Mesenchymal stem cell (in vitro differentiated cells and primary cell): ENCODE measurements around the gene CEP97.
A peak's percentile ranks its signal among the peaks of the same experiment; 100 is the strongest.

Experiments
- DNase-seq: peaks from one replicate; pipeline ENCODE4 v3.0.0-alpha.2; 2013
- H2AFZ ChIP-seq: one replicate; pipeline ENCODE4 v1.6.1; 2013; ENCODE audit warnings: low read depth, mild to moderate bottlenecking, control low read depth, inconsistent platforms, low read length, moderate library complexity
- H2AK5ac ChIP-seq: 2 replicates; pipeline ENCODE4 v1.6.1; 2013; ENCODE audit warnings: low read length, moderate library complexity, mild to moderate bottlenecking, inconsistent platforms; ENCODE audit not compliant: severe bottlenecking
- H2BK120ac ChIP-seq: one replicate; pipeline ENCODE4 v1.6.1; 2013; ENCODE audit warnings: low read depth, mild to moderate bottlenecking, inconsistent platforms, low read length, moderate library complexity
- H2BK12ac ChIP-seq, 2 experiments: one replicate each; pipeline ENCODE4 v1.6.1; 2013; ENCODE audit warnings: inconsistent platforms in 2 of 2, low read length in 2 of 2, mild to moderate bottlenecking in 2 of 2, moderate library complexity in 2 of 2, control low read depth in 1 of 2
- H2BK15ac ChIP-seq: one replicate; pipeline ENCODE4 v1.6.1; 2013; ENCODE audit warnings: mild to moderate bottlenecking, low read depth, inconsistent platforms; ENCODE audit not compliant: poor library complexity, severe bottlenecking
- H2BK5ac ChIP-seq: 2 replicates; pipeline ENCODE4 v1.6.1; 2013; ENCODE audit warnings: low read depth, mild to moderate bottlenecking, low read length, control low read depth, inconsistent platforms; ENCODE audit not compliant: poor library complexity, severe bottlenecking
- H3K14ac ChIP-seq, 2 experiments: one replicate each; pipeline ENCODE4 v1.6.1; 2013; ENCODE audit warnings: inconsistent platforms in 2 of 2, low read length in 2 of 2, control low read depth in 1 of 2, mild to moderate bottlenecking in 1 of 2, moderate library complexity in 1 of 2
- H3K18ac ChIP-seq, 2 experiments: one replicate each; pipeline ENCODE4 v1.6.1; 2013; ENCODE audit warnings: inconsistent platforms in 2 of 2, low read length in 2 of 2, control low read depth in 1 of 2, low read depth in 1 of 2, mild to moderate bottlenecking in 1 of 2
- H3K23ac ChIP-seq, 2 experiments: one replicate each; pipeline ENCODE4 v1.6.1; 2013; ENCODE audit warnings: inconsistent platforms in 2 of 2, low read length in 2 of 2, mild to moderate bottlenecking in 2 of 2, moderate library complexity in 2 of 2, control low read depth in 1 of 2
- H3K27ac ChIP-seq: 2 replicates; pipeline ENCODE4 v1.5.1; 2013; ENCODE audit warnings: mild to moderate bottlenecking, moderate library complexity, low read length, control low read depth, inconsistent platforms; ENCODE audit not compliant: poor library complexity, severe bottlenecking
- H3K27me3 ChIP-seq, 2 experiments: 2 replicates each; pipeline versions ENCODE4 v1.6.1 to v1.7.0; 2013; ENCODE audit warnings: low read length in 2 of 2, mild to moderate bottlenecking in 2 of 2, moderate library complexity in 2 of 2, control low read depth in 1 of 2, inconsistent platforms in 1 of 2; ENCODE audit not compliant: control insufficient read depth in 1 of 2, insufficient read depth in 1 of 2
- H3K36me3 ChIP-seq, 2 experiments: 2 replicates each; pipeline versions ENCODE4 v1.6.1 to v1.7.0; 2013; ENCODE audit warnings: low read length in 2 of 2, control low read depth in 1 of 2, inconsistent platforms in 1 of 2, low read depth in 1 of 2, mild to moderate bottlenecking in 1 of 2; ENCODE audit not compliant: insufficient read depth in 2 of 2, control insufficient read depth in 1 of 2
- H3K4ac ChIP-seq, 2 experiments: one replicate each; pipeline ENCODE4 v1.6.1; 2013; ENCODE audit warnings: inconsistent platforms in 2 of 2, low read length in 2 of 2, mild to moderate bottlenecking in 2 of 2, moderate library complexity in 2 of 2, control low read depth in 1 of 2, low read depth in 1 of 2
- H3K4me1 ChIP-seq: 2 replicates; pipeline ENCODE4 v1.6.1; 2013; ENCODE audit warnings: low read depth, low read length, control low read depth; ENCODE audit not compliant: control insufficient read depth, insufficient read depth
- H3K4me2 ChIP-seq: 2 replicates; pipeline ENCODE4 v1.6.1; 2013; ENCODE audit warnings: low read length, mild to moderate bottlenecking, inconsistent platforms; ENCODE audit not compliant: poor library complexity, severe bottlenecking
- H3K4me3 ChIP-seq, 2 experiments: 2 replicates each; pipeline versions ENCODE4 v1.5.1 to v1.7.0; 2013; ENCODE audit warnings: low read length in 2 of 2, mild to moderate bottlenecking in 2 of 2, control low read depth in 1 of 2, low read depth in 1 of 2; ENCODE audit not compliant: insufficient read depth in 1 of 2
- H3K79me1 ChIP-seq: replicated peaks from 2 replicates; pipeline ENCODE4 v1.6.1; 2013; ENCODE audit warnings: mild to moderate bottlenecking, control low read depth, low read length, inconsistent platforms; ENCODE audit not compliant: poor library complexity, severe bottlenecking
- H3K9ac ChIP-seq: 2 replicates; pipeline ENCODE4 v1.7.0; 2013; ENCODE audit warnings: mild to moderate bottlenecking, low read length, moderate library complexity
- H3K9me3 ChIP-seq: 2 replicates; pipeline ENCODE4 v1.7.0; 2013; ENCODE audit warnings: mild to moderate bottlenecking, low read length; ENCODE audit not compliant: control insufficient read depth
- H4K8ac ChIP-seq: one replicate; pipeline ENCODE4 v1.6.1; 2013; ENCODE audit warnings: inconsistent platforms, mild to moderate bottlenecking, low read length, moderate library complexity
- H4K91ac ChIP-seq: one replicate; pipeline ENCODE4 v1.6.1; 2013; ENCODE audit warnings: mild to moderate bottlenecking, low read length, inconsistent platforms
- WGBS: methylation state at CpG from one replicate; pipeline ENCODE4 v1.1.7; 2013; ENCODE audit warnings: mixed read lengths; 5-methylcytosine and 5-hydroxymethylcytosine counted together

CEP97 gene

GRCh38 chr3:101685050-101685400 lies 39.4 kb upstream of the CEP97 start:
- H3K4me3 ChIP-seq = peak overlapping the region in 1 of 2 experiments; percentile 98
- no peak overlapping the region for H3K18ac ChIP-seq
- peaks cover 27 to 60% of the 10 kb centered on the region in 2 experiments for H3K36me3 ChIP-seq
- H3K4me1 ChIP-seq = peaks cover 13% of the 10 kb centered on the region
- H2AK5ac ChIP-seq = no peak overlapping the region
- no peak overlapping the region for H3K4ac ChIP-seq
- no peak overlapping the region for H4K8ac ChIP-seq
- H3K4me2 ChIP-seq = peak overlapping the region; percentile 75
- no peak overlapping the region for H2BK120ac ChIP-seq
- no peak overlapping the region for H3K23ac ChIP-seq
- H2BK5ac ChIP-seq = no peak overlapping the region
- no peak overlapping the region for H4K91ac ChIP-seq
- no peak overlapping the region for H2AFZ ChIP-seq
- H3K27me3 ChIP-seq = no peaks in the 10 kb centered on the region
- H3K9me3 ChIP-seq = no peaks in the 10 kb centered on the region
- H3K9ac ChIP-seq = peak overlapping the region; percentile 99
- no peak overlapping the region for H2BK15ac ChIP-seq
- H2BK12ac ChIP-seq = no peak overlapping the region
- peaks cover 3% of the 10 kb centered on the region for H3K79me1 ChIP-seq
- DNase-seq = no peak
- no peak overlapping the region for H3K27ac ChIP-seq
- H3K14ac ChIP-seq = no peak overlapping the region

- Histone ChIP-seq H3K4me2 (peak overlapping the region; percentile 75), H3K79me1 (peaks cover 3% of the 10 kb centered on the region), H2AK5ac (peak overlapping the region; percentile 72), H2BK120ac (peak overlapping the region; percentile 0), H3K4me3 (peak overlapping the region; percentile 74 to 98), H3K9me3 (no peaks in the 10 kb centered on the region), H4K91ac (peak overlapping the region; percentile 74), H3K18ac (peak overlapping the region; percentile 76 to 77), H2AFZ (no peak overlapping the region), H3K27me3 (no peaks in the 10 kb centered on the region), H3K27ac (peak overlapping the region; percentile 92), H3K4ac (peak overlapping the region; percentile 75 to 92), H3K9ac (peak overlapping the region; percentile 99), H2BK5ac (no peak overlapping the region), H2BK12ac (no peak overlapping the region), H3K4me1 (peaks cover 13% of the 10 kb centered on the region), H3K36me3 (peaks cover 22 to 51% of the 10 kb centered on the region in 2 experiments), H3K23ac (no peak overlapping the region), H3K14ac (peak overlapping the region in 1 of 2 experiments; percentile 83), H4K8ac (peak overlapping the region; percentile 88), H2BK15ac (no peak overlapping the region)
- 0% methylated on average over 10 of the region's 11 CpGs for WGBS
- DNase-seq = no peak
These were observed 38.5 kb upstream of the CEP97 start for GRCh38 chr3:101685870-101686307.

GRCh38 chr3:101687142-101687931 lies 37.1 kb upstream of the CEP97 start:
- WGBS = 93% methylated on average over 25 of the region's 25 CpGs
- Histone ChIP-seq H2AK5ac (peak overlapping the region; percentile 78), H3K27me3 (no peaks in the 10 kb centered on the region), H3K4me1 (peaks cover 11% of the 10 kb centered on the region), H3K4me3 (peak overlapping the region in 1 of 2 experiments; percentile 98), H3K18ac (peak overlapping the region; percentile 64 to 75), H2BK15ac (peak overlapping the region; percentile 90), H3K9ac (peak overlapping the region; percentile 99), H2AFZ (no peak overlapping the region), H2BK5ac (no peak overlapping the region), H2BK12ac (peak overlapping the region in 1 of 2 experiments; percentile 66), H3K79me1 (peaks cover 3% of the 10 kb centered on the region), H3K4ac (peak overlapping the region in 1 of 2 experiments; percentile 53), H3K4me2 (peak overlapping the region; percentile 36), H3K36me3 (peaks cover 13 to 37% of the 10 kb centered on the region in 2 experiments), H4K8ac (peak overlapping the region; percentile 54), H4K91ac (peak overlapping the region; percentile 75), H3K23ac (no peak overlapping the region), H3K14ac (no peak overlapping the region), H3K27ac (peak overlapping the region; percentile 61), H3K9me3 (no peaks in the 10 kb centered on the region), H2BK120ac (peak overlapping the region; percentile 34)
- DNase-seq = no peak

- no peak overlapping the region for H3K4me3 ChIP-seq
- peaks cover 3% of the 10 kb centered on the region for H3K79me1 ChIP-seq
- peaks cover 5 to 17% of the 10 kb centered on the region in 2 experiments for H3K36me3 ChIP-seq
- no peak overlapping the region for H3K23ac ChIP-seq
- no peak overlapping the region for H3K4ac ChIP-seq
- no peak overlapping the region for H3K14ac ChIP-seq
- H4K91ac ChIP-seq = no peak overlapping the region
- no peak overlapping the region for H4K8ac ChIP-seq
- H3K27ac ChIP-seq = no peak overlapping the region
- H2AK5ac ChIP-seq = no peak overlapping the region
- no peak overlapping the region for H2AFZ ChIP-seq
- no peaks in the 10 kb centered on the region for H3K27me3 ChIP-seq
- H2BK15ac ChIP-seq = no peak overlapping the region
- H2BK5ac ChIP-seq = no peak overlapping the region
- no peak overlapping the region for H3K18ac ChIP-seq
- no peak overlapping the region for H2BK12ac ChIP-seq
- no peak for DNase-seq
- H3K9ac ChIP-seq = no peak overlapping the region
- no peaks in the 10 kb centered on the region for H3K9me3 ChIP-seq
- H3K4me2 ChIP-seq = no peak overlapping the region
- H2BK120ac ChIP-seq = no peak overlapping the region
- WGBS = 97% methylated on average over 1 of the region's 2 CpGs
- H3K4me1 ChIP-seq = peaks cover 4% of the 10 kb centered on the region
These were observed 35.1 kb upstream of the CEP97 start for GRCh38 chr3:101689286-101689685.
